Activated T-helper 17 cell treated with anti-CD3 and anti-CD28 coated beads, Interleukin-2, amount 50 U/mL, for 72 hours (primary cell): ENCODE data around the gene SELL. TPM values are rescaled to one million over a fixed set of nuclear protein-coding genes. Genes with fewer than 3 reads are reported as not detected.
"Not testable (repeated sequence)": the region's sequence is repeated elsewhere in the genome, so short reads cannot be mapped to it uniquely, and the experiment has no call there.

Experiments
- ATAC-seq: fragments of 150-1000 bp; cut with Tn5 transposase; replicated peaks from 2 replicates; pipeline ENCODE4 v1.10.0; 2021; ENCODE audit warnings: mild to moderate bottlenecking, moderate library complexity
- H3K27ac Mint-ChIP-seq: one replicate; pipeline ENCODE4 v1.8.0; 2022; ENCODE audit warnings: mixed read lengths
- H3K27me3 Mint-ChIP-seq: one replicate; pipeline ENCODE4 v1.8.0; 2022; ENCODE audit warnings: mixed read lengths
- H3K36me3 Mint-ChIP-seq: one replicate; pipeline ENCODE4 v1.8.0; 2022; ENCODE audit warnings: low read depth, mild to moderate bottlenecking, mixed read lengths
- H3K4me1 Mint-ChIP-seq: one replicate; pipeline ENCODE4 v1.8.0; 2022; ENCODE audit warnings: mixed read lengths
- H3K4me3 Mint-ChIP-seq: one replicate; pipeline ENCODE4 v1.8.0; 2022; ENCODE audit warnings: mild to moderate bottlenecking, mixed read lengths
- H3K9me3 Mint-ChIP-seq: one replicate; pipeline ENCODE4 v1.8.0; 2022; ENCODE audit warnings: mixed read lengths
- total RNA-seq, 2 donors: library from RNA; stranded (reverse); gene quantifications; one replicate each; pipeline ENCODE4 v1.2.3, GENCODE V29; 2022

The SELL gene
- total RNA-seq, 2 donors from 2014 or later = 143 to 221 TPM

DNA sequence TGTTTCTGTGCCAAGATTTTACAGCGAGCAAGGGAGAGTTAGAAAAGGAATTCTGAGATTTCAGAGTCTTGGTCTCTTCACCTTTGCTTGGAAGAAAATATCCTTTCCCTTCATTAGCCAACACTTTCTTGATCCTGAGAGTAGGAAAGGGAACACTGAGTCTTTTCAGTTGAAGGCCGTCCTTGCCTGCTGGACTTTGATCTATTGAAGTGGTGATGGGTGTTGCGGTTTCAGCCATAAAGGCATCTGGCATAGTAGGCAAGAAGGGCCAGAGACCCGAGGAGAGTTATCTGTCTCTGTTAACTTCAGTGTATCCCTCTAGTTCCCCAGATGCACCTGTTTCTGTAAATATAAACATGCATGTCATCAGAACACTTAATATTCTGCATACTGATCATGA is 12.7 kb upstream of the SELL start:
- H3K4me1 Mint-ChIP-seq = no peaks in the 10 kb centered on the region
- no peak overlapping the region for H3K27ac Mint-ChIP-seq
- no peaks in the 10 kb centered on the region for H3K9me3 Mint-ChIP-seq
- no peak overlapping the region for H3K4me3 Mint-ChIP-seq
- no peak for ATAC-seq
- H3K27me3 Mint-ChIP-seq = peaks cover 11% of the 10 kb centered on the region
- H3K36me3 Mint-ChIP-seq = no peaks in the 10 kb centered on the region

DNA sequence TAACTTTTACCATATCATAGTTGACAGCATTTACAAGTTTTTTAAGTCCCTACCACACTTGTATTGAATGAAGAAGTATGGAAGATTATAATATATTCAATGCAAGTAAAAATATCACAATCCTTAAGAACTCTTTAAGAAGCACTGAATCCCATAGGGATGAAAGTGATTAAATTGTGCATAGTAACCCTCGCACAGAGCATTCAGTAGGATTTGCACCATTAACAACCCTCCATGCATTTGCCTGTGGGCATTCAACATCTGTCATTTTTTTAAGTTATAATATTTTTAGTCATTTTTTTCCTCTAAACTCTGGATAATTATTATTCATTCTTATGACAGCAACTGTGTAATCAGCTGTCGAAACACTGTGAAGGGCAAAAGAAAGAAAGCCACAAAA is 12.3 kb upstream of the SELL start:
- Mint-ChIP-seq H3K4me3 (no peak overlapping the region), H3K36me3 (no peaks in the 10 kb centered on the region)
- no peak for ATAC-seq

DNA sequence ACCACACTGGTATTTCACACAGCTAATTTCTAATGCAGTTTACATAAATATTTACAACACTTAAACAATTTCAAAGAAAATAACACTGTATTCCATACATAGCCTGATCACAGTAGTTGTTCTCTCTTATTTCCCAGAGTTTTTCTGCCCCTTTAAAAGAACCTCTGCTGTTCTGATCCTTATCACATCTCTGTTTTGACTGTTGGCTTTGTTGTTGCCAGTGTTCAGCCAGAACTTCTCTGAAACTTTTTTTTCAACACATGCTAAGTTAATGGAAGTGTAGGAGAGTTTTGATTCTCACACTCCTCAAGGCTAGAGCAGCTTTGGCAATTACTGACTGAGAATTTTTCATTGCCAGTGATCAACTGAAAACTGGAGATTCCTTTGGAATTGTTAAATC is 11.4 kb upstream of the SELL start:
- Mint-ChIP-seq H3K4me1 (no peaks in the 10 kb centered on the region), H3K9me3 (no peaks in the 10 kb centered on the region), H3K4me3 (no peak overlapping the region), H3K27me3 (peaks cover 8% of the 10 kb centered on the region), H3K36me3 (no peaks in the 10 kb centered on the region), H3K27ac (no peak overlapping the region)
- ATAC-seq = no peak

More for the DNA sequence above, 12.3 kb upstream of the SELL start:
- Mint-ChIP-seq H3K9me3 (no peaks in the 10 kb centered on the region), H3K4me1 (no peaks in the 10 kb centered on the region), H3K27ac (no peak overlapping the region), H3K27me3 (peaks cover 14% of the 10 kb centered on the region)

DNA sequence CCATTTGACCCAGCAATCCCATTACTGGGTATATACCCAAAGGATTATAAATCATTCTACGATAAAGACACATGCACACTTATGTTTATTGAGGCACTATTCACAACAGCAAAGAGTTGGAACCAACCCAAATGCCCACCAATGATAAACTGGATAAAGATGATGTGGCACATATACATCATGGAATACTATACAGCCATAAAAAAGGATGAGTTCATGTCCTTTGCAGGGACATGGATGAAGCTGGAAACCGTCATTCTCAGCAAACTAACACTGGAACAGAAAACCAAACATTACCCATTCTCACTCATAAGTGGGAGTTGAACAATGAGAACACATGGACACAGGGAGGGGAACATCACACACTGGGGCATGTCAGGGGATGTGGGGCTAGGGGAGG is 3.7 kb upstream of the SELL start:
- not testable (repeated sequence) for H3K36me3 Mint-ChIP-seq, H3K4me1 Mint-ChIP-seq, ATAC-seq, H3K9me3 Mint-ChIP-seq, H3K4me3 Mint-ChIP-seq, H3K27me3 Mint-ChIP-seq, H3K27ac Mint-ChIP-seq

GRCh38 chr1:169713090-169713489 is 1.7 kb upstream of the SELL start:
- H3K9me3 Mint-ChIP-seq, H3K27ac Mint-ChIP-seq, H3K4me3 Mint-ChIP-seq, ATAC-seq, H3K4me1 Mint-ChIP-seq, H3K27me3 Mint-ChIP-seq: not testable (repeated sequence)
- H3K36me3 Mint-ChIP-seq = peaks cover 17% of the 10 kb centered on the region

DNA sequence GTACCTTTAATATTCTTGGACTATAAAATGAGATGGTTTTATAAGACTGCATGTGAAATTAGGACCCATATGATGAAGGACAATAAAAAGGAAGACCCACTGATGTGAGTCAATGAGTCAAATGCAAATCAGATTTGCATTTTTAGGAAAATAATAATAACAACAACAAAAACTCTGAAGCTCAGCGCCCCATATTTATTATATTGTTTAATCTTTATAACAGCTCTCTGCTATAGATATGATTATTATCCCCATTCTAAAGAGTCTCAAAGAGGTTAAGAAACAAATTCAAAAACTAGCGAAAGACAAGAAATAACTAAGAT is 850 bp upstream of the SELL start:
- peak overlapping the region; percentile 91 for H3K4me3 Mint-ChIP-seq
- H3K4me1 Mint-ChIP-seq = peaks cover 10% of the 10 kb centered on the region
- no peaks in the 10 kb centered on the region for H3K27me3 Mint-ChIP-seq
- H3K9me3 Mint-ChIP-seq = no peaks in the 10 kb centered on the region
- H3K27ac Mint-ChIP-seq = peak overlapping the region; percentile 77
- H3K36me3 Mint-ChIP-seq = peaks cover 25% of the 10 kb centered on the region
- no peak for ATAC-seq

- Mint-ChIP-seq H3K4me3 (peak overlapping the region; percentile 91), H3K27me3 (no peaks in the 10 kb centered on the region), H3K36me3 (peaks cover 61% of the 10 kb centered on the region), H3K9me3 (no peaks in the 10 kb centered on the region), H3K4me1 (peaks cover 36% of the 10 kb centered on the region), H3K27ac (peak overlapping the region; percentile 82)
- ATAC-seq = peak; percentile 46
Measured at GRCh38 chr1:169708647-169709046, 2.8 kb downstream of the SELL start.

GRCh38 chr1:169707912-169708604 is 3.4 kb downstream of the SELL start:
- peak; percentile 37 for ATAC-seq
- peaks cover 67% of the 10 kb centered on the region for H3K36me3 Mint-ChIP-seq

GRCh38 chr1:169704797-169705196 is 6.6 kb downstream of the SELL start:
- no peak for ATAC-seq
- peak overlapping the region; percentile 91 for H3K4me3 Mint-ChIP-seq
- H3K27ac Mint-ChIP-seq = peak overlapping the region; percentile 63
- peaks cover 96% of the 10 kb centered on the region for H3K36me3 Mint-ChIP-seq
- no peaks in the 10 kb centered on the region for H3K9me3 Mint-ChIP-seq
- peaks cover 51% of the 10 kb centered on the region for H3K4me1 Mint-ChIP-seq
- H3K27me3 Mint-ChIP-seq = no peaks in the 10 kb centered on the region

More at GRCh38 chr1:169707912-169708604, 3.4 kb downstream of the SELL start:
- no peaks in the 10 kb centered on the region for H3K9me3 Mint-ChIP-seq
- peaks cover 38% of the 10 kb centered on the region for H3K4me1 Mint-ChIP-seq
- no peaks in the 10 kb centered on the region for H3K27me3 Mint-ChIP-seq
- H3K27ac Mint-ChIP-seq = peak overlapping the region; percentile 82
- H3K4me3 Mint-ChIP-seq = peak overlapping the region; percentile 91

- peak overlapping the region; percentile 91 for H3K4me3 Mint-ChIP-seq
- peak overlapping the region; percentile 65 for H3K27ac Mint-ChIP-seq
- no peaks in the 10 kb centered on the region for H3K9me3 Mint-ChIP-seq
- no peak for ATAC-seq
- peaks cover 99% of the 10 kb centered on the region for H3K36me3 Mint-ChIP-seq
- peaks cover 68% of the 10 kb centered on the region for H3K4me1 Mint-ChIP-seq
- H3K27me3 Mint-ChIP-seq = no peaks in the 10 kb centered on the region
Measured at GRCh38 chr1:169701261-169702005, 10.0 kb downstream of the SELL start.

DNA sequence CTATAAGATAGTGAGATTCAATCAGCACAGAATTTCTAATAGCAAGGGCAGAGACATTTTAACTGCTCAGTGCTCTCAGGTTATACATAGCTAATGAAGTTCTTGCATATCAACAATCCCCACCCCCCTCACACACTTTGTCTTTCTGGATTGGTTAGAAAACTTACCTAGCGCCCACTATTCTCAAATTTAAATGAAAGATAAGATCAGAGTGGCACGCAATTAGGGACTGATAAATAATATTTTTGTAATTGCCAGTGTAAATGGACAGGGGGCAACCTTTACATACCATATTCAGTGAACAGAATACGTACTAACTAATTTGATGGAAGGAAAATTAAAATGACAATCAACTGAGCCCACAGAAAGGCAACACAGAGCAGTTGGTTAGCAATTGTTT is 11.7 kb downstream of the SELL start:
- no peaks in the 10 kb centered on the region for H3K27me3 Mint-ChIP-seq
- peaks cover 68% of the 10 kb centered on the region for H3K4me1 Mint-ChIP-seq
- ATAC-seq = no peak
- H3K9me3 Mint-ChIP-seq = no peaks in the 10 kb centered on the region
- peak overlapping the region; percentile 84 for H3K27ac Mint-ChIP-seq
- peak overlapping the region; percentile 91 for H3K4me3 Mint-ChIP-seq
- peaks cover 99% of the 10 kb centered on the region for H3K36me3 Mint-ChIP-seq

DNA sequence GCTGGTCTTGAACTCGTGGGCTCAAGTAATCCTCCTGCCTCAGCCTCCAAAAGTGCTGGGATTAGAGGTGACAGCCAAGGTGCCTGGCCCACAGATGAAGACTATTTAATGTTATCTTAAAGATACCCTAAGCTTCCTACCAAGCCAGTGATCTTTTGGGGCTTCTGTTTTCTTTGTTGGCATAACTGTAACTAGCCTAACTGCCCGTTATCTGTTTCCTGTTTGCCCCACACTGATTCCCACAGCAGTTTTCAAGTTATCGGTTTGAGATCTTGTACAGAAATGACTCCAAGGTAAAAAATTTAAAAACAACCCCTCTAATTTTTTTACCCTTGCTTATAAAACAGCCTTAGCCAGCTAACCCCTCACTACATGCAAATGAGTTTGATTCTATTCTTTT is 12.4 kb downstream of the SELL start:
- ATAC-seq = peak; percentile 66
- Mint-ChIP-seq H3K36me3 (peaks cover 99% of the 10 kb centered on the region), H3K9me3 (no peaks in the 10 kb centered on the region), H3K4me3 (peak overlapping the region; percentile 91), H3K4me1 (peaks cover 75% of the 10 kb centered on the region), H3K27ac (peak overlapping the region; percentile 84), H3K27me3 (no peaks in the 10 kb centered on the region)

DNA sequence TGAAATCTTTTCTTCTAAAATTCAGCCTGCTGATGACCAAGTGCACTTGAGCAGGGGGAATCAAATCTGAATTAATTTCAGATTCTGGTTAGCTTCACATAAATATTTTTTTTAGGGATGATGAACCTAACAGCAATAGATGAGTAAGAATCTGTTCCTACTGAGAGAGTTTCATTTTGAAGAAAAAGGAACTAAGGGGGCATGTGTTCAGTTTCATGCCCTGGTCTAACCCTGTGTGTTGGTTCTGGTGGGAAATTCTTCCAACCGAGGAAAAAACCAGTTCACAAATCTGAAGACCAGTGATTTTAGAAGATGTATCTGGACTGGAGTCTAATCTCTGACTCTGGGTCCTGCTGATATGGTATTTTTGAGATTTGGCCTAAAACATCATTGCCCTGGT is 13.7 kb downstream of the SELL start:
- no peaks in the 10 kb centered on the region for H3K27me3 Mint-ChIP-seq
- H3K4me1 Mint-ChIP-seq = peaks cover 75% of the 10 kb centered on the region
- H3K9me3 Mint-ChIP-seq = no peaks in the 10 kb centered on the region
- H3K36me3 Mint-ChIP-seq = peaks cover 98% of the 10 kb centered on the region
- ATAC-seq = peak; percentile 50
- peak overlapping the region; percentile 91 for H3K4me3 Mint-ChIP-seq
- peak overlapping the region; percentile 84 for H3K27ac Mint-ChIP-seq

GRCh38 chr1:169696273-169697100 is 14.9 kb downstream of the SELL start:
- H3K9me3 Mint-ChIP-seq = no peaks in the 10 kb centered on the region
- H3K4me1 Mint-ChIP-seq = peaks cover 68% of the 10 kb centered on the region
- H3K27ac Mint-ChIP-seq = peak overlapping the region; percentile 84
- ATAC-seq = no peak
- H3K27me3 Mint-ChIP-seq = no peaks in the 10 kb centered on the region
- peak overlapping the region; percentile 91 for H3K4me3 Mint-ChIP-seq
- H3K36me3 Mint-ChIP-seq = peaks cover 91% of the 10 kb centered on the region
